Testis (tissue), 3 donors: ENCODE data around the gene GPBP1. TPM values are rescaled to one million over a fixed set of nuclear protein-coding genes. Genes with fewer than 3 reads are reported as not detected.

Experiments used
- DNase-seq: peaks from one replicate; pipeline ENCODE4 v3.0.0-alpha.2; 2019
- H3K27ac ChIP-seq, 2 donors: fragments of 200-600 bp; sonication (generic); one replicate each; pipeline ENCODE4 v1.5.1; 2019
- H3K27me3 ChIP-seq: fragments of 200-600 bp; sonication (generic); one replicate; pipeline ENCODE4 v1.5.1; 2019
- H3K36me3 ChIP-seq: fragments of 200-600 bp; sonication (generic); one replicate; pipeline ENCODE4 v1.5.1; 2017; ENCODE audit warnings: low read depth; ENCODE audit errors: missing control alignments
- H3K4me1 ChIP-seq: fragments of 200-600 bp; sonication (generic); one replicate; pipeline ENCODE4 v1.5.1; 2019
- H3K4me3 ChIP-seq, 2 donors: fragments of 200-600 bp; sonication (generic); one replicate each; pipeline ENCODE4 v1.5.1; 2017 to 2019
- H3K9me3 ChIP-seq: fragments of 200-600 bp; sonication (generic); one replicate; pipeline ENCODE4 v1.5.1; 2017
- CTCF ChIP-seq, 3 experiments: fragments of 450-650 bp in 2 of 3; fragments of 200-600 bp in 1 of 3; sonication (generic) in 1 of 3; IDR thresholded peaks; one replicate each; pipeline ENCODE4 v1.5.1; 2016 to 2019; ENCODE audit warnings: antibody characterized with exemption in 3 of 3, mild to moderate bottlenecking in 2 of 3, moderate library complexity in 1 of 3
- POLR2A ChIP-seq: fragments of 450-650 bp; IDR thresholded peaks from one replicate; pipeline ENCODE4 v1.6.1; 2017; ENCODE audit warnings: antibody characterized with exemption, mild to moderate bottlenecking, moderate library complexity
- WGBS, 2 donors: methylation state at CpG; one replicate each; pipeline ENCODE4 v1.1.5; 2018; 5-methylcytosine and 5-hydroxymethylcytosine counted together
- intact Hi-C: fragments of 100-400 bp; cut with DNase I; formaldehyde crosslinking; loops from one replicate; pipeline ENCODE4 v1.15.1; 2023; ENCODE audit warnings: low total_unique reads
- polyA plus RNA-seq: library from polyadenylated mRNA; stranded (reverse); fragments of 350-450 nt; fragmentation: Illumina TruSeq; extraction: RNeasy Lipid Tissue Mini Kit (QIAGEN cat#74804); gene quantifications from one replicate; pipeline ENCODE4 v1.2.3, GENCODE V29; 2014; ENCODE audit warnings: low read depth, low replicate concordance; ENCODE audit not compliant: insufficient read depth
- small RNA-seq, 2 donors: library from RNA; depleted of rRNA; stranded (forward); fragments of <200 nt; gene quantifications; one replicate each; pipeline ENCODE3, GENCODE V24; 2016
- total RNA-seq, 2 donors: library from RNA; depleted of rRNA; stranded (reverse); fragments of >200 nt; gene quantifications; one replicate each; pipeline ENCODE4 v1.2.3, GENCODE V29; 2016

GPBP1 gene
- total and polyA plus RNA-seq, 3 donors from 2014 or later = 109 to 167 (median 137) TPM

GRCh38 chr5:57313716-57314115, 139.9 kb downstream of the GPBP1 start:
- WGBS, 2 donors = 82 to 94% methylated on average over 3 of the region's 3 CpGs
- no peak for DNase-seq
- intact Hi-C loops = no loop called here
- no peaks in the 10 kb centered on the region for H3K4me1 ChIP-seq
- H3K36me3 ChIP-seq = no peaks in the 10 kb centered on the region
- no peaks in the 10 kb centered on the region for H3K27me3 ChIP-seq
- TF ChIP-seq POLR2A = no peak
- no peak for TF ChIP-seq CTCF (IDR thresholded peaks at IDR 0.05)
- no peak overlapping the region for H3K27ac ChIP-seq
- no peaks in the 10 kb centered on the region for H3K9me3 ChIP-seq
- no peak overlapping the region for H3K4me3 ChIP-seq

Small RNA genes within 50 kb of the gene (small RNA-seq; reads per million reads assigned to genes)
- gene RF00019 = 0 reads per million in 2 donors

Other genes starting within 250 kb of the GPBP1 start
- gene MIER3, start 221.9 kb upstream of the GPBP1 start, total RNA-seq = 10 to 100 TPM; 68.7 to 71.6 TPM
- 27.8 TPM for gene MIER3, start 221.9 kb upstream of the GPBP1 start, polyA plus RNA-seq